Bronchial epithelial cell (primary cell): ENCODE measurements around the gene EPHB3. TPM values are rescaled to one million over a fixed set of nuclear protein-coding genes. Genes with fewer than 3 reads are reported as not detected.

ENCODE experiments used
- DNase-seq: peaks from one replicate; pipeline ENCODE4 v3.0.0-alpha.2; 2010; ENCODE audit warnings: low read depth
- FAIRE-seq: peaks from 2 replicates; lab custom pipeline; 2011; peaks lifted over from hg19 to GRCh38; lab: Jason Lieb, UNC
- H3K27me3 ChIP-seq: 2 replicates; pipeline ENCODE4 v1.5.1; 2011; ENCODE audit warnings: low read length; ENCODE audit not compliant: control insufficient read depth, insufficient read depth
- H3K36me3 ChIP-seq: 2 replicates; pipeline ENCODE4 v1.5.1; 2011; ENCODE audit warnings: low read length; ENCODE audit not compliant: control insufficient read depth, insufficient read depth
- H3K4me3 ChIP-seq: 2 replicates; pipeline ENCODE4 v1.5.1; 2011; ENCODE audit warnings: mild to moderate bottlenecking, low read depth, low read length, control low read depth
- total RNA-seq: library from RNA; depleted of rRNA; stranded (reverse); fragments of >200 nt; gene quantifications from 2 replicates; pipeline ENCODE4 v1.2.1, GENCODE V29; 2014
- TF ChIP-seq, protein P1 (sequence below): IDR thresholded peaks from 2 replicates; pipeline ENCODE4 v1.5.1; 2011; ENCODE audit warnings: mild to moderate bottlenecking, moderate library complexity, low read length, control low read depth, inconsistent platforms; ENCODE audit not compliant: insufficient read depth, severe bottlenecking

EPHB3 gene
- total RNA-seq, 1 donor from 2014 or later: 9.2 TPM

- no peak overlapping the region for H3K4me3 ChIP-seq
- H3K27me3 ChIP-seq: no peaks in the 10 kb centered on the region
- FAIRE-seq (peak; percentile 7), DNase-seq (no peak)
- TF ChIP-seq, protein P1, sequence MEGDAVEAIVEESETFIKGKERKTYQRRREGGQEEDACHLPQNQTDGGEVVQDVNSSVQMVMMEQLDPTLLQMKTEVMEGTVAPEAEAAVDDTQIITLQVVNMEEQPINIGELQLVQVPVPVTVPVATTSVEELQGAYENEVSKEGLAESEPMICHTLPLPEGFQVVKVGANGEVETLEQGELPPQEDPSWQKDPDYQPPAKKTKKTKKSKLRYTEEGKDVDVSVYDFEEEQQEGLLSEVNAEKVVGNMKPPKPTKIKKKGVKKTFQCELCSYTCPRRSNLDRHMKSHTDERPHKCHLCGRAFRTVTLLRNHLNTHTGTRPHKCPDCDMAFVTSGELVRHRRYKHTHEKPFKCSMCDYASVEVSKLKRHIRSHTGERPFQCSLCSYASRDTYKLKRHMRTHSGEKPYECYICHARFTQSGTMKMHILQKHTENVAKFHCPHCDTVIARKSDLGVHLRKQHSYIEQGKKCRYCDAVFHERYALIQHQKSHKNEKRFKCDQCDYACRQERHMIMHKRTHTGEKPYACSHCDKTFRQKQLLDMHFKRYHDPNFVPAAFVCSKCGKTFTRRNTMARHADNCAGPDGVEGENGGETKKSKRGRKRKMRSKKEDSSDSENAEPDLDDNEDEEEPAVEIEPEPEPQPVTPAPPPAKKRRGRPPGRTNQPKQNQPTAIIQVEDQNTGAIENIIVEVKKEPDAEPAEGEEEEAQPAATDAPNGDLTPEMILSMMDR: no peak
- no peaks in the 10 kb centered on the region for H3K36me3 ChIP-seq
Observed at GRCh38 chr3:184595726-184596125, 34.1 kb downstream of the EPHB3 start.

GRCh38 chr3:184596233-184596632 lies 34.6 kb downstream of the EPHB3 start:
- TF ChIP-seq, protein P1: no peak

DNA sequence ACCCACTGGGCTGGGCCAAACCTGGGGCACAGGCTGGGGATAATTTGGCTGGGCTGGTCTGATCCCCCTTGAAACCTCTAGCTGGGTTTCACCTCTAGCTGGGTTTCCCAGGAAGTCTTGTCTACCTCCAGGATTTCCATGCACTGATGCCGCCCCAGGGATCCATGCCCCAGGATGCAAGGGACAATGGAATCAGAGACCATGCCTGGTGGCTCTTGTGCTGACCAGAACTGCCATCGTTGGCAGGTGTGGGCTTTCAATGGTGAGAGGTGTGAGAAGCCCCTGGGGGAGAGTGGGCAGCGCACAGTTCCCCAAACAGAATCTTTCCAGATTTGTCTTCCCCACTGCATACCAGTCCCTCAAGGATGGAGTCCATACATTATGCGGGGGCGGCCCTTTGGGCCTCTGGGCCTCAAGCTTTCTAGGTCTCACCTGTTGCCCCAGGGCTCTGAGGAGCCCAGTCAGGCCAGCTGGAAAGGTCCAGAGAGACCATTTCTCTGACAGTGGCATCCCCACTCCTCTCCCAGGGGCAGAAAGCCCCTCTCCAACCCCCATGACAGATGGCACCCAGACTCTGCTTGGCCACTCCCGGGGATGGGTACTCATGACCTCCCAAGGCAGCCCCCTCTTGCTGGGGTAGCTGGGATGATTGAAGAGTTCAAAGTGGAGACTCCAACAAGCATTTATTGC lies 35.4 kb downstream of the EPHB3 start:
- Histone ChIP-seq H3K27me3 (peaks cover under 1% of the 10 kb centered on the region), H3K4me3 (no peak overlapping the region), H3K36me3 (no peaks in the 10 kb centered on the region)
- DNase-seq (no peak), FAIRE-seq (no peak)
- TF ChIP-seq, protein P1: no peak

More at GRCh38 chr3:184596233-184596632, 34.6 kb downstream of the EPHB3 start:
- Histone ChIP-seq H3K27me3 (no peaks in the 10 kb centered on the region), H3K36me3 (no peaks in the 10 kb centered on the region), H3K4me3 (no peak overlapping the region)
- DNase-seq (no peak), FAIRE-seq (no peak)

GRCh38 chr3:184597829-184598573 lies 36.4 kb downstream of the EPHB3 start:
- FAIRE-seq (no peak), DNase-seq (no peak)
- TF ChIP-seq, protein P1: no peak
- Histone ChIP-seq H3K4me3 (no peak overlapping the region), H3K27me3 (peaks cover 6% of the 10 kb centered on the region), H3K36me3 (no peaks in the 10 kb centered on the region)

DNA sequence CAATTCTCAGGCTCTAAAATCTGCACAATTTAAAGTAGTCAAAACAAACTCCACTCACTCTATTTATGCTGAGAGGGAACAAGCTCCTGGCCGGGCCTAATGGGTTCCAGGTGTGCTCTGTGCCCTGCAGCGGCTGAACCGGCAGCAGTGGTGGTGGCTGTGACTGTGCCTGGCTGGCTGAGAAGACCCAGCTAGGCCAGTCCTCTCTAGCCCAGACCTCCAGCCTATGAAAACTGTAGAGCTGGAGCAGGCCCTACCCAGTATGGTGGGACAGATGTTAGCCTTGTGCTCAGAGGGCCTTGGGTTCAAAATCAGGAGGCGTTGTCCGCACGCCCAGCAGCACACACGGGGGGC lies 37.0 kb downstream of the EPHB3 start:
- peaks cover 11% of the 10 kb centered on the region for H3K27me3 ChIP-seq
- no peak overlapping the region for H3K4me3 ChIP-seq
- no peak for DNase-seq
- FAIRE-seq: no peak
- H3K36me3 ChIP-seq: no peaks in the 10 kb centered on the region
- TF ChIP-seq, protein P1: no peak

- TF ChIP-seq, protein P1: no peak
- no peak for DNase-seq
- peaks cover 15% of the 10 kb centered on the region for H3K27me3 ChIP-seq
Observed at GRCh38 chr3:184599143-184599542, 37.6 kb downstream of the EPHB3 start.

More at GRCh38 chr3:184599143-184599542, 37.6 kb downstream of the EPHB3 start:
- no peak for FAIRE-seq
- Histone ChIP-seq H3K36me3 (no peaks in the 10 kb centered on the region), H3K4me3 (no peak overlapping the region)
